Natural killer cell (primary cell): ENCODE data around the gene CUEDC1. TPM values are rescaled to one million over a fixed set of nuclear protein-coding genes. Genes with fewer than 3 reads are reported as not detected.

Experiments
- ATAC-seq, 3 donors: fragments of 150-1000 bp in 2 of 3; fragments of 200-7000 bp in 1 of 3; cut with Tn5 transposase; 1 replicate in 1 of 3; 2 replicates in 2 of 3; pipeline ENCODE4 v1.10.0; 2021; ENCODE audit warnings: mild to moderate bottlenecking in 2 of 3, moderate library complexity in 2 of 3
- DNase-seq, 2 donors: peaks; one replicate each; pipeline versions ENCODE4 v3.0.0 to v3.0.0-alpha.2; 2013 to 2021; ENCODE audit warnings: mixed read lengths in 1 of 2
- H3K27ac ChIP-seq: one replicate; pipeline ENCODE4 v1.5.1; 2013; ENCODE audit warnings: mild to moderate bottlenecking, low read length
- H3K27me3 ChIP-seq: one replicate; pipeline ENCODE4 v1.6.1; 2013; ENCODE audit warnings: low read length; ENCODE audit not compliant: control insufficient read depth, insufficient read depth
- H3K36me3 ChIP-seq: one replicate; pipeline ENCODE4 v1.6.1; 2013; ENCODE audit warnings: low read length; ENCODE audit not compliant: control insufficient read depth, insufficient read depth
- H3K4me1 ChIP-seq: one replicate; pipeline ENCODE4 v1.6.1; 2013; ENCODE audit warnings: low read length; ENCODE audit not compliant: control insufficient read depth, insufficient read depth
- H3K4me3 ChIP-seq: one replicate; pipeline ENCODE4 v1.5.1; 2013; ENCODE audit warnings: low read length
- H3K9me3 ChIP-seq: one replicate; pipeline ENCODE4 v1.6.1; 2013; ENCODE audit warnings: low read length; ENCODE audit not compliant: control insufficient read depth, insufficient read depth
- H3K27ac Mint-ChIP-seq, 2 donors: one replicate each; pipeline ENCODE4 v1.8.0; 2022; ENCODE audit warnings: mild to moderate bottlenecking in 2 of 2, mixed read lengths in 2 of 2, moderate library complexity in 1 of 2
- H3K27me3 Mint-ChIP-seq, 2 donors: one replicate each; pipeline ENCODE4 v1.8.0; 2022; ENCODE audit warnings: low read depth in 2 of 2, mixed read lengths in 2 of 2
- H3K36me3 Mint-ChIP-seq: one replicate; pipeline ENCODE4 v1.8.0; 2022; ENCODE audit warnings: mixed read lengths
- H3K4me1 Mint-ChIP-seq, 2 donors: one replicate each; pipeline ENCODE4 v1.8.0; 2022; ENCODE audit warnings: mixed read lengths in 2 of 2
- H3K4me3 Mint-ChIP-seq: one replicate; pipeline ENCODE4 v1.8.0; 2022; ENCODE audit warnings: mild to moderate bottlenecking, moderate library complexity, mixed read lengths
- H3K9me3 Mint-ChIP-seq, 2 donors: one replicate each; pipeline ENCODE4 v1.8.0; 2022; ENCODE audit warnings: mixed read lengths in 2 of 2
- CTCF ChIP-seq: fragments of 200-600 bp; IDR thresholded peaks from one replicate; pipeline ENCODE4 v1.8.0; 2022; ENCODE audit warnings: antibody characterized with exemption
- WGBS: methylation state at CpG from one replicate; pipeline ENCODE4 v1.1.7; 2013; ENCODE audit warnings: missing lambda C conversion rate; ENCODE audit not compliant: insufficient coverage; 5-methylcytosine and 5-hydroxymethylcytosine counted together
- intact Hi-C: fragments of 100-400 bp; cut with micrococcal nuclease; formaldehyde crosslinking; loops from one replicate; pipeline ENCODE4 v1.14.2; 2022
- total RNA-seq, 4 donors: library from RNA; stranded (reverse); fragments of 120-200 nt in 1 of 4; gene quantifications; one replicate each; pipeline versions ENCODE4 v1.2.3 to v1.2.4, GENCODE V29; 2013 to 2022

CUEDC1 gene
- total RNA-seq, 3 donors from 2014 or later (not counting 1 experiment from before 2014, with no cell fraction given), result 1.5 to 3.7 (median 2.6) TPM

DNA sequence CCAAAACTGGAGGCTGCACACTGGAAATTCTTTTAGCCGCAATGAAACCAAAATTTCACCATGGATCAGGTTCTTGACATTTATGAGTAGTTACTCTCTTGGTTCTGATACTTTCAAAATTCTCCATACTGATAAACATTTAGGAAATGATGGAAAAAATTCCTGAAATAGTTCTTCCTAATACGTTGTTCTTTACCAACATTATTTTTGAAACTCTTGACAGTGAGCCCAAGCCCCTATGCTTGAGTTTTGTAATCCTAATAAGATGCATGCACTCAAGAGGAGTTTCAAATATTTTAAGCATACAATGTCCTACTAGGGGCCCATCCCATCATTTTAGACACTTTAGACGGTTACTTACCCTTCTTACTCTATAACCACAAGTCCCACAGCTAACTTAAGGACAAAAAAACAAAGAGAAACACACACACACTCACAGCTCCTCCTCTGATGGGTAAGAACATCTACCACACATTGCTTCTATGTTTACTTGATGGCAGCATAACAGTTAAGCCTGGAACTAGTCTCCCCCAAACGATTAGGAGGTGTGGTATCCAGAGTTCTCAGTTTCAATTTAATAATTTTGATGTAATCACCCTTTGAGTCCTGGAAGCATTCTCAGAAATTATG lies 29.2 kb upstream of the CUEDC1 start:
- peak overlapping the region; percentile 64 for H3K4me3 Mint-ChIP-seq
- Histone ChIP-seq H3K4me3 (no peak overlapping the region), H3K4me1 (peaks cover 31% of the 10 kb centered on the region), H3K27ac (no peak overlapping the region), H3K36me3 (peaks cover 29% of the 10 kb centered on the region), H3K9me3 (no peaks in the 10 kb centered on the region), H3K27me3 (no peaks in the 10 kb centered on the region)
- peak overlapping the region; percentile 27 to 53 for H3K27ac Mint-ChIP-seq
- ATAC-seq (no peak), DNase-seq (no peak)
- H3K27me3 Mint-ChIP-seq, result no peaks in the 10 kb centered on the region
- intact Hi-C loops, result no loop called here
- WGBS, result 38% methylated on average over 2 of the region's 4 CpGs
- peaks cover 24% of the 10 kb centered on the region for H3K36me3 Mint-ChIP-seq
- no peak for TF ChIP-seq CTCF
- H3K9me3 Mint-ChIP-seq, result no peaks in the 10 kb centered on the region
- peaks cover 79 to 82% of the 10 kb centered on the region in 2 donors for H3K4me1 Mint-ChIP-seq

DNA sequence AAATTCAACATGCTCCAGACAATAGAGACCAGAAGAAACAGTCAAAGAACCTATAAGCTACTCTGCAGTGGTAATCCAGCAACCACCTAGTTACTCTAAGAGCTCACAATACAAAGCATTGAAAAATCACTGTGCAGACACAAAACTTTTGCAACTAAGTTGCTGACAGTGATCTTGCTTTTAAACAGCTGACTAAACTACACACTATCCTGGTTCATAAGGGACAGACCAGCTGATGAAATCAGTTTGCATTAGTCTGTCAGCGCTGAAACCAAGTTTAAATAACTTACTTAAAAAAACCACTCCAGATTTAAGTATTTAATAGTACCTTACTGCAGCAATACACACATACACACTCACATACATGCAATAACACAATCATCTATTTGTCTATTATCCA lies 28.2 kb upstream of the CUEDC1 start:
- no peak overlapping the region for H3K4me3 ChIP-seq
- no peak for TF ChIP-seq CTCF

DNA sequence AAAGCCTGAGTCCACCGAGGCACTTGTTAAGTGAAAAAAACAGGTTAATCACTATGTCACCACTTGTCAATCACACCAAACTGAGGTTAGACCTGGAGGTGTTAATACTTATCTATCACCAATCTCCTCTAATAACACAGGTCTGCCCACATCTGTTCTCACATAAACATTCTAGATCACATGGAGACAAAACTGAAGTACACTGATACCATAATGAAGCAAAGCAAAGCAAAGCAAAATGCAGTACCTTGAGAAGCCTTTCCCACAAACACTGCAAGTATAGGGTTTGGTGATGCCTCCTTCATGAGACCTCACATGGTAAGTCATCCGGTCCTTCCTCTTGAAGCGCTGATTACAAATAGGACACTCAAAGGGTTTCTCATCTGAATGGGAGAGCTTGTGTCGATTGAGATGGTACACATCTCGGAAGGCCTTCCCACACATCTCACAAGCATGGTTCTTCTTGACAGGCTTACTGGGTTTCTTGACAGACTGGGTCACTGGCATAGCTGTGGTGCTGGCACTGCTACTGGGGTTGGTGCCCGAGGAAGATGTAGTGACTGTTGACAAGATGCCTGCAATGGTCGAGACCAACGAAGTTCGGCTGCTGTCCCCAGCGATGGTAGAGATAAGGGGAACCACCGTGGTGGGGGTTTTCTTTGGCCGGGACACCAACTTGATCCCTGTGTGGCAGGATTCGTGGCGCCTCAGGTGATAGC lies 27.4 kb upstream of the CUEDC1 start:
- Mint-ChIP-seq H3K4me1 (peaks cover 72 to 74% of the 10 kb centered on the region in 2 donors), H3K9me3 (no peaks in the 10 kb centered on the region), H3K4me3 (peak overlapping the region; percentile 62), H3K27ac (peak overlapping the region; percentile 43 to 75), H3K27me3 (no peaks in the 10 kb centered on the region), H3K36me3 (peaks cover 30% of the 10 kb centered on the region)
- TF ChIP-seq CTCF, result no peak
- no peaks in the 10 kb centered on the region for H3K9me3 ChIP-seq
- DNase-seq (peak in 1 of 2 donors; percentile 60), ATAC-seq (peak; percentile 52 to 87 (median 84))
- no peak overlapping the region for H3K27ac ChIP-seq
- H3K4me1 ChIP-seq, result peaks cover 23% of the 10 kb centered on the region
- H3K4me3 ChIP-seq, result no peak overlapping the region
- 79% methylated on average over 14 of the region's 14 CpGs for WGBS
- peaks cover 47% of the 10 kb centered on the region for H3K36me3 ChIP-seq
- intact Hi-C loops, result no loop called here
- no peaks in the 10 kb centered on the region for H3K27me3 ChIP-seq

More for the DNA sequence above, 28.2 kb upstream of the CUEDC1 start:
- H3K36me3 Mint-ChIP-seq, result peaks cover 30% of the 10 kb centered on the region
- no peaks in the 10 kb centered on the region for H3K9me3 Mint-ChIP-seq
- peak overlapping the region; percentile 27 to 53 for H3K27ac Mint-ChIP-seq
- no peaks in the 10 kb centered on the region for H3K27me3 Mint-ChIP-seq
- no peak for ATAC-seq
- intact Hi-C loops, result no loop called here
- no peak overlapping the region for H3K27ac ChIP-seq
- DNase-seq, result no peak
- H3K4me3 Mint-ChIP-seq, result peak overlapping the region; percentile 64
- H3K4me1 Mint-ChIP-seq, result peaks cover 73 to 74% of the 10 kb centered on the region in 2 donors
- peaks cover 39% of the 10 kb centered on the region for H3K36me3 ChIP-seq
- no peaks in the 10 kb centered on the region for H3K9me3 ChIP-seq
- 100% methylated on average over 1 of the region's 1 CpG for WGBS
- H3K27me3 ChIP-seq, result no peaks in the 10 kb centered on the region
- H3K4me1 ChIP-seq, result peaks cover 24% of the 10 kb centered on the region
